B cell (primary cell): ENCODE results near the gene FZD10. TPM values are rescaled to one million over a fixed set of nuclear protein-coding genes. Genes with fewer than 3 reads are reported as not detected.

Experiments used
- ATAC-seq: fragments of 200-7000 bp; cut with Tn5 transposase; one replicate; pipeline ENCODE4 v1.10.0; 2021; ENCODE audit warnings: low read depth, mild to moderate bottlenecking, moderate number of reproducible peaks, moderate library complexity
- CTCF ChIA-PET: fragments of 350-600 bp; sonication (Branson Sonifier 250); formaldehyde crosslinking; loops from one replicate; lab custom pipeline; 2021; ENCODE audit warnings: antibody characterized with exemption, inconsistent platforms; lab: Charles Lee
- POLR2A ChIA-PET: fragments of 350-600 bp; sonication (Branson Sonifier 250); formaldehyde crosslinking; loops from one replicate; lab custom pipeline; 2021; ENCODE audit warnings: antibody characterized with exemption; lab: Charles Lee
- DNase-seq: peaks from one replicate; pipeline ENCODE4 v3.0.0; 2013
- H2AFZ ChIP-seq: 2 replicates; pipeline ENCODE4 v1.6.1; 2012; ENCODE audit warnings: mild to moderate bottlenecking, low read depth, low read length; ENCODE audit not compliant: insufficient read depth, poor library complexity, severe bottlenecking
- H3K27ac ChIP-seq, 2 donors: 1 replicate in 1 of 2; 2 replicates in 1 of 2; pipeline ENCODE4 v1.5.1; 2012 to 2013; ENCODE audit warnings: low read length in 2 of 2, mild to moderate bottlenecking in 2 of 2, moderate library complexity in 1 of 2
- H3K27me3 ChIP-seq, 4 experiments: fragments of 200-600 bp in 1 of 4; sonication (generic) in 1 of 4; replicated peaks in 1 of 4; 1 replicate in 2 of 4; 2 replicates in 2 of 4; pipeline versions ENCODE4 v1.6.1 to v1.7.0; 2013 to 2016; ENCODE audit warnings: low read length in 3 of 4, mild to moderate bottlenecking in 2 of 4, mixed read lengths in 1 of 4, moderate library complexity in 1 of 4; ENCODE audit not compliant: insufficient read depth in 4 of 4, control insufficient read depth in 3 of 4; ENCODE audit errors: control extremely low read depth in 1 of 4
- H3K36me3 ChIP-seq, 2 experiments: replicated peaks in 1 of 2; 1 replicate in 1 of 2; 2 replicates in 1 of 2; pipeline versions ENCODE4 v1.6.1 to v1.7.1; 2013; ENCODE audit warnings: low read length in 1 of 2; ENCODE audit not compliant: insufficient read depth in 2 of 2, control insufficient read depth in 1 of 2; ENCODE audit errors: control extremely low read depth in 1 of 2, extremely low read depth in 1 of 2
- H3K4me1 ChIP-seq, 2 donors: fragments of 200-600 bp in 1 of 2; sonication (generic) in 1 of 2; 1 replicate in 1 of 2; 2 replicates in 1 of 2; pipeline versions ENCODE4 v1.5.1 to v1.6.1; 2013 to 2017; ENCODE audit warnings: low read length in 2 of 2; ENCODE audit not compliant: control insufficient read depth in 2 of 2, insufficient read depth in 2 of 2
- H3K4me2 ChIP-seq: replicated peaks from 2 replicates; pipeline ENCODE3; 2012; ENCODE audit warnings: mild to moderate bottlenecking, low read depth, low read length; ENCODE audit not compliant: poor library complexity, severe bottlenecking
- H3K4me3 ChIP-seq, 5 experiments: fragments of 200-600 bp in 1 of 5; sonication (generic) in 1 of 5; 1 replicate in 3 of 5; 2 replicates in 2 of 5; pipeline versions ENCODE4 v1.5.1 to v1.7.0; 2011 to 2016; ENCODE audit warnings: low read length in 4 of 5, mild to moderate bottlenecking in 4 of 5, low read depth in 2 of 5, control low read depth in 1 of 5, moderate library complexity in 1 of 5; ENCODE audit not compliant: insufficient read depth in 1 of 5; ENCODE audit errors: control extremely low read depth in 1 of 5, extremely low read depth in 1 of 5
- H3K79me2 ChIP-seq: fragments of 200-600 bp; sonication (generic); one replicate; pipeline ENCODE4 v1.6.0; 2016; ENCODE audit warnings: low read length; ENCODE audit not compliant: control insufficient read depth, insufficient read depth
- H3K9ac ChIP-seq: fragments of 200-600 bp; sonication (generic); 2 replicates; pipeline ENCODE4 v1.6.1; 2017; ENCODE audit warnings: mild to moderate bottlenecking, low read length, moderate library complexity
- H3K9me3 ChIP-seq, 3 donors: one replicate each; pipeline versions ENCODE4 v1.6.1 to v1.7.1; 2013; ENCODE audit warnings: low read length in 2 of 3; ENCODE audit not compliant: control insufficient read depth in 2 of 3, insufficient read depth in 1 of 3; ENCODE audit errors: control extremely low read depth in 1 of 3
- H4K20me1 ChIP-seq: 2 replicates; pipeline ENCODE4 v1.6.0; 2012; ENCODE audit warnings: mild to moderate bottlenecking, low read length; ENCODE audit not compliant: insufficient read depth, control insufficient read depth, poor library complexity, severe bottlenecking
- H3K27ac Mint-ChIP-seq: one replicate; pipeline ENCODE4 v1.8.0; 2021; ENCODE audit warnings: mixed read lengths
- H3K27me3 Mint-ChIP-seq: one replicate; pipeline ENCODE4 v1.8.0; 2021; ENCODE audit warnings: mixed read lengths
- H3K4me1 Mint-ChIP-seq: one replicate; pipeline ENCODE4 v1.8.0; 2021; ENCODE audit warnings: mixed read lengths
- H3K4me3 Mint-ChIP-seq: one replicate; pipeline ENCODE4 v1.8.0; 2021; ENCODE audit warnings: mixed read lengths
- H3K9me3 Mint-ChIP-seq: one replicate; pipeline ENCODE4 v1.8.0; 2022; ENCODE audit warnings: mixed read lengths; ENCODE audit not compliant: insufficient read depth
- EZH2 ChIP-seq: IDR thresholded peaks from 2 replicates; pipeline ENCODE4 v1.6.1; 2012; ENCODE audit warnings: borderline replicate concordance, low read depth, mild to moderate bottlenecking, moderate library complexity, low read length; ENCODE audit not compliant: insufficient read depth, poor library complexity, severe bottlenecking
- WGBS: methylation state at CpG from one replicate; pipeline ENCODE4 v1.1.5; 2013; ENCODE audit warnings: missing lambda C conversion rate; ENCODE audit not compliant: insufficient coverage; 5-methylcytosine and 5-hydroxymethylcytosine counted together
- intact Hi-C: fragments of 100-400 bp; cut with micrococcal nuclease; formaldehyde crosslinking; loops from one replicate; pipeline ENCODE4 v1.10.0; 2022
- polyA plus RNA-seq: library from polyadenylated mRNA; depleted of rRNA; stranded (reverse); fragments of >200 nt; gene quantifications from 2 replicates; pipeline ENCODE4 v1.2.3, GENCODE V29; 2012
- total RNA-seq, 2 donors: library from RNA; stranded (reverse); fragments of 120-200 nt in 1 of 2; gene quantifications; 1 replicate in 1 of 2; 2 replicates in 1 of 2; pipeline versions ENCODE4 v1.2.3 to v1.2.4, GENCODE V29; 2013 to 2022
- TF ChIP-seq, protein P1 (sequence below): fragments of 200-600 bp; IDR thresholded peaks from one replicate; pipeline ENCODE4 v1.8.0; 2022; ENCODE audit warnings: antibody characterized with exemption, mild to moderate bottlenecking

The FZD10 gene
- total and polyA plus RNA-seq, 2 donors (not counting 1 experiment from before 2014, with no cell fraction given) = not detected

DNA sequence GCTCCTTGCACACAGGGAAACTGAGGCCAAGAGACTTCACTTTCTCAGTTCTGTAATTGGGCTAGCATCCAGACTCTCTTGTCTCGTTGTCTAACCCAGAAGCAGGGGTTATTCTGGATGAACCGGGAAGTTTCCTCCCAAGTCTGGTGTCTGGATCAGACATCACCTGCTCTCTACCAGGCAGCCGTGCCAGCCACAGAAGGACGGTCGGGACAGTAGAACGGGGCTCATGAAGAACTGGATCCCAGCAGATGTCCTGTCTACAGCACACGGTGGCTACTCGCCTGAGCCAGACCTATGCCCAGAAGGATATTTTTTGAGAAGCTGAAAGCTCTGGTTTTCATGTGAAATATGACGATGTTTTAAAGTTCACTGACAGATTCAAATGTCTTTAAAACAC is 19.1 kb upstream of the FZD10 start:
- WGBS = 95% methylated on average over 8 of the region's 9 CpGs

DNA sequence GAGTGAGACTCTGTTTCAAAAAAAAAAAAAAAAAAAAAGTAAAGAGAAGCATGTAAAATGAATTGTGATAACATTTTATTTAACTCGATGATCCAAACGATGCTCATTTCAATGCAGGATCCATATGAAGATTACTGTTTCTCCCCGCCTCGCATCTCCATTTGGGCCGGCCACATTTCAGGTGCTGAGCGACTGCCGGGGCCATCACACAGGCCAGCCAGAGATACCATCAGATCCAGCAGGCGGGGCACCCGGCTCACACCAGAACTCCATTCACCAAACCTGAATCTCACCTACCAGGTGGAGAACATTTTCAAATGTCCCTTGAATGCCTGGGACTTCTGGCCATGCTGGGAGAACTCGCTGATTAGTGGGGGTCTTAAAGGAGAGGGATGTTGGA is 18.0 kb upstream of the FZD10 start:
- POLR2A ChIA-PET = no interaction called here
- peaks cover 0 to 28% (median 0%) of the 10 kb centered on the region in 3 donors for H3K9me3 ChIP-seq
- no peak overlapping the region for H3K4me3 ChIP-seq
- H2AFZ ChIP-seq = no peak overlapping the region
- no peaks in the 10 kb centered on the region for H3K4me1 ChIP-seq
- intact Hi-C loops = no loop called here
- no peaks in the 10 kb centered on the region for H3K27me3 ChIP-seq
- H3K79me2 ChIP-seq = no peaks in the 10 kb centered on the region
- H3K27me3 Mint-ChIP-seq = no peaks in the 10 kb centered on the region
- H3K4me2 ChIP-seq = no peak overlapping the region
- H3K36me3 ChIP-seq = no peaks in the 10 kb centered on the region
- ATAC-seq (no peak), DNase-seq (no peak)
- H3K9ac ChIP-seq = no peak overlapping the region
- 92% methylated on average over 5 of the region's 10 CpGs for WGBS
- H3K4me3 Mint-ChIP-seq = no peak overlapping the region
- no peaks in the 10 kb centered on the region for H3K9me3 Mint-ChIP-seq
- H3K27ac Mint-ChIP-seq = no peak overlapping the region
- no peaks in the 10 kb centered on the region for H3K4me1 Mint-ChIP-seq
- CTCF ChIA-PET = no interaction called here
- TF ChIP-seq, protein P1, sequence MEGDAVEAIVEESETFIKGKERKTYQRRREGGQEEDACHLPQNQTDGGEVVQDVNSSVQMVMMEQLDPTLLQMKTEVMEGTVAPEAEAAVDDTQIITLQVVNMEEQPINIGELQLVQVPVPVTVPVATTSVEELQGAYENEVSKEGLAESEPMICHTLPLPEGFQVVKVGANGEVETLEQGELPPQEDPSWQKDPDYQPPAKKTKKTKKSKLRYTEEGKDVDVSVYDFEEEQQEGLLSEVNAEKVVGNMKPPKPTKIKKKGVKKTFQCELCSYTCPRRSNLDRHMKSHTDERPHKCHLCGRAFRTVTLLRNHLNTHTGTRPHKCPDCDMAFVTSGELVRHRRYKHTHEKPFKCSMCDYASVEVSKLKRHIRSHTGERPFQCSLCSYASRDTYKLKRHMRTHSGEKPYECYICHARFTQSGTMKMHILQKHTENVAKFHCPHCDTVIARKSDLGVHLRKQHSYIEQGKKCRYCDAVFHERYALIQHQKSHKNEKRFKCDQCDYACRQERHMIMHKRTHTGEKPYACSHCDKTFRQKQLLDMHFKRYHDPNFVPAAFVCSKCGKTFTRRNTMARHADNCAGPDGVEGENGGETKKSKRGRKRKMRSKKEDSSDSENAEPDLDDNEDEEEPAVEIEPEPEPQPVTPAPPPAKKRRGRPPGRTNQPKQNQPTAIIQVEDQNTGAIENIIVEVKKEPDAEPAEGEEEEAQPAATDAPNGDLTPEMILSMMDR = no peak
- no peak for TF ChIP-seq EZH2
- H4K20me1 ChIP-seq = no peaks in the 10 kb centered on the region
- no peak overlapping the region for H3K27ac ChIP-seq

More for the DNA sequence above, 19.1 kb upstream of the FZD10 start:
- Histone ChIP-seq H4K20me1 (no peaks in the 10 kb centered on the region), H3K27me3 (no peaks in the 10 kb centered on the region), H2AFZ (no peak overlapping the region), H3K4me1 (no peaks in the 10 kb centered on the region), H3K4me3 (no peak overlapping the region), H3K79me2 (no peaks in the 10 kb centered on the region), H3K27ac (no peak overlapping the region), H3K9me3 (peaks cover 0 to 26% (median 0%) of the 10 kb centered on the region in 3 donors), H3K9ac (no peak overlapping the region), H3K36me3 (no peaks in the 10 kb centered on the region), H3K4me2 (no peak overlapping the region)
- Mint-ChIP-seq H3K9me3 (no peaks in the 10 kb centered on the region), H3K4me3 (no peak overlapping the region), H3K27ac (no peak overlapping the region), H3K4me1 (no peaks in the 10 kb centered on the region), H3K27me3 (no peaks in the 10 kb centered on the region)
- no peak for ATAC-seq
- POLR2A ChIA-PET = no interaction called here
- TF ChIP-seq EZH2 = no peak
- TF ChIP-seq, protein P1 = no peak
- CTCF ChIA-PET = no interaction called here
- no peak for DNase-seq
- intact Hi-C loops = no loop called here
